ENCODE measurements around the gene AJUBA. TPM values are rescaled to one million over a fixed set of nuclear protein-coding genes. Genes with fewer than 3 reads are reported as not detected.

Gene AJUBA
- total RNA-seq, 1 donor from 2014 or later: 0.34 TPM

DNA sequence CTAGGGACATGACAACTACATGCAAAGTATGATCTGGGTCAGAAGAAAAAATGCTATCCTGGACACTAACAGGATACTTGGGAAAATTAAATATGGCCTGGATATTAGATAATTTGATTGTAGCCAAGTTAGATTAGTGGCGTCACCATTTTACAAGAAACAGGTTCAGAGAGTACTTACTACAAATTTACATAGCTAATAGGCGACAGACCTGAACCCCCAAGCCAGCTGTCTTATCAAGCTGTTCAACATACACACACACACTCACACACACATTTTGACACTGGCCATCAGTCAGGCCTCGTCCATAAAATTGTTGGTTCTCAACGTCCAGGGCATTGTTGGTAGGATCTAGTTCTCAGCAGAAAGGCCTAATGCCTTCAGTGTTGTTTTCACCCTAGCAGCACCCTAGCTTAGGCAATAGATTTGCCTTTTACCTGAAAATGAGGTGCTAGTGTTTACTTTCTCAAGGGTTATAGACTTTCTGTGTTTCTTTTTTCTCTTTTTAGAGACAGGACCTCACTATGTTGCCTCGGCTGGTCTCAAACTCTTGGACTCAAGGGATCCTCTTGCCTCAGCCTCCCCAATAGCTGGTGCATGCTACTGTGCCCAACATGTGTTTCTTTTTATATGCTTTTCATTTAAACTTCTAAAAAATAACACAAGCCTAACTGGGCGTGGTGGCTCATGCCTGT, 30.9 kb upstream of the AJUBA start:
- H3K9me3 Mint-ChIP-seq (ENCODE audit: unreplicated experiment): peaks cover 12% of the 10 kb centered on the region
- peaks cover 14% of the 10 kb centered on the region for H3K27me3 Mint-ChIP-seq (ENCODE audit: unreplicated experiment)
- peak overlapping the region; percentile 76 for H3K4me3 Mint-ChIP-seq (ENCODE audit: unreplicated experiment)
- peaks cover 27% of the 10 kb centered on the region for H3K4me1 Mint-ChIP-seq (ENCODE audit: low read depth, unreplicated experiment)
- TF ChIP-seq, protein P1, sequence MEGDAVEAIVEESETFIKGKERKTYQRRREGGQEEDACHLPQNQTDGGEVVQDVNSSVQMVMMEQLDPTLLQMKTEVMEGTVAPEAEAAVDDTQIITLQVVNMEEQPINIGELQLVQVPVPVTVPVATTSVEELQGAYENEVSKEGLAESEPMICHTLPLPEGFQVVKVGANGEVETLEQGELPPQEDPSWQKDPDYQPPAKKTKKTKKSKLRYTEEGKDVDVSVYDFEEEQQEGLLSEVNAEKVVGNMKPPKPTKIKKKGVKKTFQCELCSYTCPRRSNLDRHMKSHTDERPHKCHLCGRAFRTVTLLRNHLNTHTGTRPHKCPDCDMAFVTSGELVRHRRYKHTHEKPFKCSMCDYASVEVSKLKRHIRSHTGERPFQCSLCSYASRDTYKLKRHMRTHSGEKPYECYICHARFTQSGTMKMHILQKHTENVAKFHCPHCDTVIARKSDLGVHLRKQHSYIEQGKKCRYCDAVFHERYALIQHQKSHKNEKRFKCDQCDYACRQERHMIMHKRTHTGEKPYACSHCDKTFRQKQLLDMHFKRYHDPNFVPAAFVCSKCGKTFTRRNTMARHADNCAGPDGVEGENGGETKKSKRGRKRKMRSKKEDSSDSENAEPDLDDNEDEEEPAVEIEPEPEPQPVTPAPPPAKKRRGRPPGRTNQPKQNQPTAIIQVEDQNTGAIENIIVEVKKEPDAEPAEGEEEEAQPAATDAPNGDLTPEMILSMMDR (IDR thresholded peaks at IDR 0.05; ENCODE audit: partially characterized antibody, unreplicated experiment): no peak
- DNase-seq: peak; percentile 34
- no peaks in the 10 kb centered on the region for H3K36me3 Mint-ChIP-seq (ENCODE audit: unreplicated experiment)
- H3K27ac Mint-ChIP-seq (ENCODE audit: unreplicated experiment): peak overlapping the region; percentile 89

DNA sequence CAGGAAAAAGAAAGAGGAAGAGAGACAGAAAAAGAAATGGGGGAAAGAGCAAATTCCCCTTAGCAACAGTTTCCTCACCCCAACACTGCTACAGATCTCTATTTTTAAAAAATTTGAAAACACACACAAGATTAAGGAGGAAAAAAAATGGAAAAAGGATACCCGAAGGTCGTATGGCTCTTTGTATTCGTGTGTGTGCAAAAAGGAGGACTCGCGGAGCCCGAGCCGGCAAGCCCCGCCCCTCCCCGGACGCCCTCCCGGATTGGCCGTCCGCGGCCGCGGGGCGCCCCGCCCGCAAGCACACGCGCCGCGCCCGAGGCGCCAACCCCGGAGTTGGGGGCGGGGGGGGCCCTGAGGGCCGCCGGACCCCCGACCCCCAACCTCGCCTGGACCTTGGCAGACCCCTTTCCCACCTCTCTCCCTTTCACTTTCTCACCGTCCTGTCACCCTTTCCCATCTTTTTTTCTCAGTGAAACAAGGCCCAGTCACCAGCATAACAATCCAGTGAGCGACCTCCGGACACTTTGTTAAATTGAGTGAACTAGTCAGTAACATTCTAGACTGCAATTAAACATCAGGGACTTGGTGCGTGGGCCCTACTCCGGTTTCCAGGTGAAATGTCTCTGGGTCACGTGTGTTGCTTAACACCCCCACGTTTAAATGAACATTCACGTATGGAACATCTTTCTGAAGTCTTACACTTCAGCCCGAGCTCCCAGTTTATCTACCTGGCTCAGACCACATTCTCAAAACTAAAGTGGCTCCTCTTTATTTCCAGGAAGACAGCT, 27.8 kb upstream of the AJUBA start, which contains the start of gene C14orf93:
TSS of gene C14orf93 (minus strand) at position 205 of the 788 bp plus-strand sequence. CDS start 11,120 bp downstream, outside the sequence.
- peaks cover 14% of the 10 kb centered on the region for H3K27me3 Mint-ChIP-seq (ENCODE audit: unreplicated experiment)
- DNase-seq: peak; percentile 82
- peaks cover 28% of the 10 kb centered on the region for H3K4me1 Mint-ChIP-seq (ENCODE audit: low read depth, unreplicated experiment)
- peak within 1 kb of the TSS; percentile 97 for H3K27ac Mint-ChIP-seq (ENCODE audit: unreplicated experiment)
- H3K4me3 Mint-ChIP-seq (ENCODE audit: unreplicated experiment): peak within 1 kb of the TSS; percentile 88
- no peaks in the 10 kb centered on the region for H3K36me3 Mint-ChIP-seq (ENCODE audit: unreplicated experiment)
- TF ChIP-seq, protein P1 (IDR thresholded peaks at IDR 0.05; ENCODE audit: partially characterized antibody, unreplicated experiment): no peak
- H3K9me3 Mint-ChIP-seq (ENCODE audit: unreplicated experiment): peaks cover 17% of the 10 kb centered on the region

DNA sequence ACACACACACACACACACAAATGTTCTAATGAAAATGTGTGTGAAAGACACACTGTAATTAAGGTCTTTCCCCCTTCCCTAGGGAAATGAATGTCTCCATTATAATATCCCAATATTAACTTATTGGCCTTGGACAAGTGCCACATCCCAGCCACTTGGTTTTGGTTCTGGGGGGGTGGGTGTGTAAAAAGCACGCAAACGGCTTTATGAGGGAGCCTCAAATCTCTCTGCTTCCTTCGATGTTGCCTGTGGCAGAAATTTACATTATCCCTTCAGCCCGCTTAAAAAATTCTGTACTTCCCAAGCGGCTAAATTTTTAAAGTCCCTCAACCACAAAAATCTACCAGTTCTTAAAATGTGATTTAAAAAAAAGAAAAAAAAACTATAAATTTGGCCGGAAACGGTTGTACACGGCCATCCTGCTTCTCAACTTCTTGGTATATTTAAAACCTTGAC, 27.2 kb upstream of the AJUBA start:
- TF ChIP-seq, protein P1 (IDR thresholded peaks at IDR 0.05; ENCODE audit: partially characterized antibody, unreplicated experiment): no peak
- Mint-ChIP-seq H3K4me3 (ENCODE audit: unreplicated experiment) (peak overlapping the region; percentile 88), H3K36me3 (ENCODE audit: unreplicated experiment) (no peaks in the 10 kb centered on the region), H3K9me3 (ENCODE audit: unreplicated experiment) (peaks cover 16% of the 10 kb centered on the region), H3K27ac (ENCODE audit: unreplicated experiment) (peak overlapping the region; percentile 97), H3K27me3 (ENCODE audit: unreplicated experiment) (peaks cover 14% of the 10 kb centered on the region), H3K4me1 (ENCODE audit: low read depth, unreplicated experiment) (peaks cover 30% of the 10 kb centered on the region)
- no peak for DNase-seq

DNA sequence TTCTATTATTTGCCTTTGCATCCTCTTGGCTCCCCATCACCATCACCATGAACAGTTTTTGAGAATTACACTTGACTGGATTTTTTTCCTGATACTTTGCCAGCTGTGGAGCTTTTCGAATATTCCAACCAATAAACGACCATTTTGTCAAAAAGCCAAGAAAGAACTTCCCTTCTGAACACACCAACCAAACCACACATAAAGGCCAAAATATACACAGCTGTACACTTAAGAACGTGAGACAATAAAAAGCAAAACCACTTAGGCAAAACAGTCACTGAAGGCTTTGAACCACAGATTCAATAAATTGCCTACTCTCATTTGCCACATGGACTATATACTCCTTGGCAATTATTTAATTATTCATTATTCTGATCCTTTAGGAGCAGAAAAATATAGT, 26.5 kb upstream of the AJUBA start:
- TF ChIP-seq, protein P1 (IDR thresholded peaks at IDR 0.05; ENCODE audit: partially characterized antibody, unreplicated experiment): no peak
- H3K9me3 Mint-ChIP-seq (ENCODE audit: unreplicated experiment): peaks cover 16% of the 10 kb centered on the region
- peaks cover 14% of the 10 kb centered on the region for H3K27me3 Mint-ChIP-seq (ENCODE audit: unreplicated experiment)
- no peak for DNase-seq
- no peaks in the 10 kb centered on the region for H3K36me3 Mint-ChIP-seq (ENCODE audit: unreplicated experiment)
- H3K4me1 Mint-ChIP-seq (ENCODE audit: low read depth, unreplicated experiment): peaks cover 30% of the 10 kb centered on the region
- peak overlapping the region; percentile 88 for H3K4me3 Mint-ChIP-seq (ENCODE audit: unreplicated experiment)
- peak overlapping the region; percentile 79 for H3K27ac Mint-ChIP-seq (ENCODE audit: unreplicated experiment)

All from glutamatergic neuron (in vitro differentiated cells).